Gastrocnemius medialis (tissue), 4 donors: Measurements from ENCODE around the gene ITIH5. TPM values are rescaled to one million over a fixed set of nuclear protein-coding genes. Genes with fewer than 3 reads are reported as not detected.

Source experiments
- ATAC-seq, 2 donors: fragments of 150-250 bp; one replicate each; pipeline ENCODE4 v1.9.1; 2016
- DNase-seq, 2 donors: peaks; one replicate each; pipeline ENCODE4 v3.0.0-alpha.2; 2019
- H3K27ac ChIP-seq, 4 donors: fragments of 200-600 bp; sonication (generic); 1 replicate in 1 of 4; 2 replicates in 3 of 4; pipeline ENCODE4 v1.5.1; 2016 to 2018; ENCODE audit warnings: mild to moderate bottlenecking in 2 of 4, moderate library complexity in 1 of 4
- H3K27me3 ChIP-seq, 3 donors: fragments of 200-600 bp; sonication (generic) in 2 of 3; 1 replicate in 1 of 3; 2 replicates in 2 of 3; pipeline versions ENCODE4 v1.5.1 to v1.6.0; 2016 to 2019; ENCODE audit warnings: mild to moderate bottlenecking in 1 of 3, moderate library complexity in 1 of 3
- H3K36me3 ChIP-seq, 2 donors: fragments of 200-600 bp; sonication (generic) in 1 of 2; one replicate each; pipeline ENCODE4 v1.5.1; 2017 to 2018
- H3K4me1 ChIP-seq, 2 donors: fragments of 200-600 bp; sonication (generic) in 1 of 2; one replicate each; pipeline ENCODE4 v1.5.1; 2016 to 2017; ENCODE audit warnings: mild to moderate bottlenecking in 2 of 2
- H3K4me3 ChIP-seq, 4 donors: fragments of 200-600 bp; sonication (generic) in 3 of 4; 1 replicate in 1 of 4; 2 replicates in 3 of 4; pipeline ENCODE4 v1.5.1; 2016 to 2019; ENCODE audit warnings: mild to moderate bottlenecking in 2 of 4
- H3K9me3 ChIP-seq, 3 donors: fragments of 200-600 bp; sonication (generic) in 2 of 3; 1 replicate in 1 of 3; 2 replicates in 2 of 3; pipeline ENCODE4 v1.5.1; 2016 to 2019
- POLR2A ChIP-seq, 2 donors: fragments of 450-650 bp; IDR thresholded peaks; one replicate each; pipeline ENCODE4 v1.6.1; 2017; ENCODE audit warnings: antibody characterized with exemption in 2 of 2, mild to moderate bottlenecking in 2 of 2, moderate library complexity in 2 of 2
- in situ Hi-C, 4 donors: fragments of 200-750 bp; cut with MboI; loops; one replicate each; pipeline versions ENCODE4 v1.15.0 to v1.8.0; 2017; ENCODE audit warnings: low sequenced_read_pairs in 4 of 4
- intact Hi-C: fragments of 100-400 bp; cut with DNase I; formaldehyde crosslinking; loops from one replicate; pipeline ENCODE4 v1.15.1; 2023; ENCODE audit warnings: low total_unique reads
- total RNA-seq, 4 donors: library from RNA; depleted of rRNA; stranded (reverse); fragments of >200 nt; gene quantifications; one replicate each; pipeline versions ENCODE4 v1.1.0 to v1.2.3, GENCODE V29; 2016
- TF ChIP-seq, protein P1 (sequence below), 5 experiments: fragments of 450-650 bp in 3 of 5; fragments of 200-600 bp in 2 of 5; sonication (generic) in 2 of 5; IDR thresholded peaks in 4 of 5; conservative IDR thresholded peaks in 1 of 5; 1 replicate in 4 of 5; 2 replicates in 1 of 5; pipeline ENCODE4 v1.5.1; 2016 to 2019; ENCODE audit warnings: antibody characterized with exemption in 5 of 5, mild to moderate bottlenecking in 3 of 5, moderate library complexity in 3 of 5

ITIH5 gene
- total RNA-seq, 4 donors from 2014 or later: 3.9 to 14.0 (median 6.9) TPM

DNA sequence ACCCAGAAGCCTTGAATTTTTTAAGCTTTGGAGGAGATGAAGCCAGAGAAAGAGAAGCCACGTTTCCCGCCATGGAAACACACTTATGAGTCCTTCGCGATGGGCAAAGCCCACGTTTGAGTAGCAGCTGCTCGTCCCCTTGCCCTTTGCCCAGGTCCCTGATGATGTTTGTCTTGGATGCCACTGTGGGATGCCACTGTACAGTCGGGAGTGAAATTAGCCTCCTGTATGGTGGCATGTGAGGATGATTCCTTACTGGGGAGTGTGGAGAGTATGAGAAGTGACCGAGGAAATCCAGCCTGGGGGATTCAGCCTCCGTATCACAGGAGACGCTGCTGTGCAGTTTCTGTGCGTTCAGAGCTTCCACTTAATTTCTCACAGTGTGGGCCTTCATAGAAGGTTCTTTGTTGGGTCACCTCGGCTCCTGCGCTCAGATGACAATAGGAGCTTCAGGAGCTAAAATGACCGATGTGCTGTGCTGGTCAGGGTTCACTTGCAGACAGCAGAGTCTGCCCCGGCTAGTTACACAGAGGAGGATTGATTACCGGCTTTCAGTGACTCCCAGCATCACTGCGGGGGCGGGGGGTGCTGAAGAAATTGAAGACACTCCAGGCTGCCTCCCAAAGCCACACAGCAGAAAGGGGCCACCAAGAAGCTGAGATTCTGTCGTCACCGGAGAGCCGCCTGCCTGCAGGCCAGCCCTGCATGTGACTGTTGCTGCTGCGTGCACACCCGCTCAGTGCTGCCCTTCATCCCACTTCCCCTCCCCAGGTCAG, 133.9 kb downstream of the ITIH5 start:
- H3K4me3 ChIP-seq: no peak overlapping the region
- DNase-seq (no peak), ATAC-seq (no peak)
- H3K36me3 ChIP-seq: no peaks in the 10 kb centered on the region
- no peak overlapping the region for H3K27ac ChIP-seq
- H3K9me3 ChIP-seq: no peaks in the 10 kb centered on the region
- H3K27me3 ChIP-seq: peaks cover 0 to 7% (median 4%) of the 10 kb centered on the region in 3 donors
- in situ Hi-C loops: no loop called here
- intact Hi-C loops: no loop called here
- H3K4me1 ChIP-seq: no peaks in the 10 kb centered on the region
- TF ChIP-seq, protein P1, sequence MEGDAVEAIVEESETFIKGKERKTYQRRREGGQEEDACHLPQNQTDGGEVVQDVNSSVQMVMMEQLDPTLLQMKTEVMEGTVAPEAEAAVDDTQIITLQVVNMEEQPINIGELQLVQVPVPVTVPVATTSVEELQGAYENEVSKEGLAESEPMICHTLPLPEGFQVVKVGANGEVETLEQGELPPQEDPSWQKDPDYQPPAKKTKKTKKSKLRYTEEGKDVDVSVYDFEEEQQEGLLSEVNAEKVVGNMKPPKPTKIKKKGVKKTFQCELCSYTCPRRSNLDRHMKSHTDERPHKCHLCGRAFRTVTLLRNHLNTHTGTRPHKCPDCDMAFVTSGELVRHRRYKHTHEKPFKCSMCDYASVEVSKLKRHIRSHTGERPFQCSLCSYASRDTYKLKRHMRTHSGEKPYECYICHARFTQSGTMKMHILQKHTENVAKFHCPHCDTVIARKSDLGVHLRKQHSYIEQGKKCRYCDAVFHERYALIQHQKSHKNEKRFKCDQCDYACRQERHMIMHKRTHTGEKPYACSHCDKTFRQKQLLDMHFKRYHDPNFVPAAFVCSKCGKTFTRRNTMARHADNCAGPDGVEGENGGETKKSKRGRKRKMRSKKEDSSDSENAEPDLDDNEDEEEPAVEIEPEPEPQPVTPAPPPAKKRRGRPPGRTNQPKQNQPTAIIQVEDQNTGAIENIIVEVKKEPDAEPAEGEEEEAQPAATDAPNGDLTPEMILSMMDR (IDR thresholded peaks at IDR 0.05 in 4 of 5, conservative IDR thresholded peaks at IDR 0.05 in 1 of 5): no peak
- TF ChIP-seq POLR2A (IDR thresholded peaks at IDR 0.05): no peak

DNA sequence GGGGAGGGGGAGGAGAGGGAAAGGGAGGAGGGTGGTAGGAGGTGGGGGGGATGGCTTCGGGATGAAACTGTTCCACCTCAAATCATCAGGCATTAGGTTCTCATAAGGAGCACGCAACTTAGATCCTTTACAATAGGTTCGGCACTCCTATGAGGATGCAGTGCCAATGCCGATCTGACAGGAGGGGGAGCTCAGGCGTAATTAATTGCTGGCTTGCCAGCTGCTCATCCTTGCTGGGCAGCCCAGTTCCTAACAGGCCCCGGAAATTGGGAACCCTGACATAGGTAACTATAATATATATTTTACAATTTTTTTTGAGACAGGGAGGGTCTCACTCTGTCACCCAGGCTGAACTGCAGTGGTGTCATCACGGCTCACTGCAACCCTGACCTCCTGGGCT, 137.1 kb downstream of the ITIH5 start:
- intact Hi-C loops: no loop called here
- no peak for DNase-seq
- no peak for ATAC-seq
- TF ChIP-seq, protein P1 (IDR thresholded peaks at IDR 0.05 in 4 of 5, conservative IDR thresholded peaks at IDR 0.05 in 1 of 5): no peak
- TF ChIP-seq POLR2A (IDR thresholded peaks at IDR 0.05): no peak
- in situ Hi-C loops: loop anchor here in 1 of 4 donors (5.0 kb wide), 1 partner anchor 153 kb away; no protein-coding TSS in a partner anchor
- Histone ChIP-seq H3K4me1 (no peaks in the 10 kb centered on the region), H3K27me3 (peaks cover 2 to 9% (median 6%) of the 10 kb centered on the region in 3 donors), H3K27ac (no peak overlapping the region), H3K9me3 (no peaks in the 10 kb centered on the region), H3K4me3 (no peak overlapping the region), H3K36me3 (no peaks in the 10 kb centered on the region)

DNA sequence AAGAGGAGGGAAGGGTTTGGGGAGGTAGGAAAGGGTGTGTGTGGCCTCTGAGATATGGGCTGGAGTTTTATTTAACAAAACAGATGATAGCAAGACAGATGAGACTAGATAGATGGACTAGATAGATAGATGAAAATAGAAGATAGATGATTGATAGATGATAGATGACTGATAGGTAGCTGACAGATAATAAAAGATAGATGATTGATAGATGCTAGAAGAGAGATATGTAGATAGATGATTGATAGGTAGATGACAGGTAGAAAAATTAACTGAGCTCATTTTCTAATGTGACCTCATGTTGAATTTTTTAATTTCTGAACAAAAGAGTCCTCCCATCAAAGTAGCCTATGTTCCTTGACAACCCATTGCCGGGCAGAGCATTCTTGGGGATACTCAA, 139.3 kb downstream of the ITIH5 start:
- Histone ChIP-seq H3K4me3 (no peak overlapping the region), H3K4me1 (no peaks in the 10 kb centered on the region), H3K36me3 (no peaks in the 10 kb centered on the region), H3K9me3 (no peaks in the 10 kb centered on the region), H3K27me3 (peaks cover 6 to 8% (median 7%) of the 10 kb centered on the region in 3 donors), H3K27ac (no peak overlapping the region)
- no peak for DNase-seq
- TF ChIP-seq, protein P1 (IDR thresholded peaks at IDR 0.05 in 4 of 5, conservative IDR thresholded peaks at IDR 0.05 in 1 of 5): no peak
- TF ChIP-seq POLR2A (IDR thresholded peaks at IDR 0.05): no peak
- ATAC-seq: no peak
- intact Hi-C loops (no loop called here), in situ Hi-C loops (loop anchor here in 1 of 4 donors (5.0 kb wide), 1 partner anchor 155 kb away; no protein-coding TSS in a partner anchor)

DNA sequence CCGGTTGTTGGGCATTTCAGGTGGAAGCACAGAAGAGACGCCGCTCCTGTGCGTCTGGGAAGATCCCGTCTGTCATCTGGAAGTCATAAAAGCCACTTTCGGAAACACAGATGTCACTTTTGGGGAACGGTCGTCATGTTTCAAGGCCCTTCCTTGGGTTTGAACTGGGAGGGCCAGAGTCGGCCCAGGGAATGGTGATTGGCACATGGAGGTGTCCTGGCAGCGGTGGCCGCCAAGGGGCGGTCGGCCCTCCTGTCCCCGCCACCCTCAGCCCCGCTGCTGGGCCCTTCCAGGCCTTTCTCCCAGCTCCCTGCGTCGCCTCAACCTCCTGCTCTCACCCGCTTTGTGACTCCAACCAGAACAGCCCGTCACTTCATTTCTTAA, 140.8 kb downstream of the ITIH5 start:
- no peak for TF ChIP-seq POLR2A (IDR thresholded peaks at IDR 0.05)
- TF ChIP-seq, protein P1 (IDR thresholded peaks at IDR 0.05 in 4 of 5, conservative IDR thresholded peaks at IDR 0.05 in 1 of 5): no peak
- no peaks in the 10 kb centered on the region for H3K4me1 ChIP-seq
- H3K27me3 ChIP-seq: peaks cover 6 to 8% (median 7%) of the 10 kb centered on the region in 3 donors
- ATAC-seq (no peak), DNase-seq (no peak)
- H3K4me3 ChIP-seq: no peak overlapping the region
- intact Hi-C loops (no loop called here), in situ Hi-C loops (loop anchor here in 1 of 4 donors (5.0 kb wide), 1 partner anchor 156 kb away; no protein-coding TSS in a partner anchor)
- no peaks in the 10 kb centered on the region for H3K9me3 ChIP-seq
- no peaks in the 10 kb centered on the region for H3K36me3 ChIP-seq
- H3K27ac ChIP-seq: no peak overlapping the region
